GM12891 (cell line): ENCODE measurements around the gene SP6.

Source experiments
- POLR2A ChIP-seq: IDR thresholded peaks from 2 replicates; pipeline ENCODE4 v1.6.1; 2011; ENCODE audit warnings: low read depth, low read length, control low read depth
- POLR2AphosphoS5 ChIP-seq: IDR thresholded peaks from 2 replicates; pipeline ENCODE4 v1.6.1; 2011; ENCODE audit warnings: low read depth, low read length, control low read depth
- SPI1 ChIP-seq: IDR thresholded peaks from 2 replicates; pipeline ENCODE4 v1.6.1; 2011; ENCODE audit warnings: low read depth, low read length, control low read depth
- TAF1 ChIP-seq: IDR thresholded peaks from 2 replicates; pipeline ENCODE4 v1.6.1; 2011; ENCODE audit warnings: low read depth, low read length, control low read depth

DNA sequence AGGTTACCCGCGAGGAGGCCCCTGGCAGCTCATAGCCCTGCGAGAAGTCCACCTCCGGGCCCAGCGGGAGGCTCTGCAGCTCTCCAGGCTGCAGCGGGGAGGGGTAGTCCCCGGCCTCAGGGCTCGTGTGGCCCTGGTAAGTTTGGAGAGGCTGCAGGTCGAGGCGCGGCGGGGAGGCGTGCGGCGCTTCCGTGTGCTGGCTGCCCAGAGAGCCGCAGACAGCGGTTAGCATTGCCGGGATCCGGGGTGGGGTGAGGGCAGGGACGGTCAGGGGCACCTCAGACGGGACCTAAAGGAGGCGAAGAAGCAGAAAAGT lies 2.8 kb downstream of the SP6 start:
- no peak for TF ChIP-seq POLR2A
- TF ChIP-seq POLR2AphosphoS5 = no peak
- TF ChIP-seq TAF1 = no peak
- TF ChIP-seq SPI1 = no peak
